Superior temporal gyrus (tissue), 1 donor: Measurements from ENCODE around the gene CA11.
"Not testable (repeated sequence)": the region's sequence is repeated elsewhere in the genome, so short reads cannot be mapped to it uniquely, and the experiment has no call there.

ENCODE experiments used
- DNase-seq: peaks from one replicate; pipeline ENCODE4 v3.0.0-alpha.2; 2016; ENCODE audit errors: extremely low spot score

The CA11 gene

DNA sequence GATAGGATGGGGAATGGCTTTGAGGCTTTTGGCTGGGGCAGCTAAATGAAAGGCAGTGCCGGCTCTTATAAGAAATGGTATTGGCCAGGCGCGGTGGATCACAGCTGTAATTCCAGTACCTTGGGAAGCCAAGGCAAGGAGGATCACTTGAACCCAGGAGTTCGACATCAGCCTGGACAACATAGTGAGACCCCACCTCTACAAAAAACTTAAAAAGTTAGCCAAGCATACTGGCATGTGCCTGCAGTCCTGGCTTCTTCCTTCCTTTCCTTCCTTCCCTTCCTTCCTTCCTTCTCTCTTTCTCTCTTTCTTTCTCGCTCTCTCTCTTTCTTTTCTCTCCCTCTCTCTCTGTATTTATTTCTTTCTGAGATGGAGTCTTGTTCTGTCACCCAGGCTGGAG is 3.1 kb downstream of the CA11 start:
- DNase-seq = no peak

DNA sequence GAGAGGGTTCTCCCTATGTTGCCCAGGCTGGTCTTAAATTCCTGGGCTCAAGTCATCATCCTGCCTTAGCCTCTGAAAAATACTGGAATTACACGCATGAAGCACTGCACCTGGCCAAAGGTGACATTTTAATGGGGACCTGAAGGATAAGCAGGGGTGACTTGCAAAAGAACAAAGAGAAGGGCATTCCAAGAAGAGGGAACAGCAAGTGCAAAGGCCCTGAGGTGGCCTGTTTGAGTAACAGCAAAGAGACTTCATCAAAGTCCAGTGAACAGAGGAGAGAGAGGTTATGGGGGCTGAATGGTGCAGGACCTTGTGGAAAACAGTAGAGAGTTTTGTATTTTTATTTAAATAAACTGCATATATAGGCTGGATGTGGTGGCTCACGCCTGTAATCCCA is 4.1 kb downstream of the CA11 start:
- DNase-seq = no peak

DNA sequence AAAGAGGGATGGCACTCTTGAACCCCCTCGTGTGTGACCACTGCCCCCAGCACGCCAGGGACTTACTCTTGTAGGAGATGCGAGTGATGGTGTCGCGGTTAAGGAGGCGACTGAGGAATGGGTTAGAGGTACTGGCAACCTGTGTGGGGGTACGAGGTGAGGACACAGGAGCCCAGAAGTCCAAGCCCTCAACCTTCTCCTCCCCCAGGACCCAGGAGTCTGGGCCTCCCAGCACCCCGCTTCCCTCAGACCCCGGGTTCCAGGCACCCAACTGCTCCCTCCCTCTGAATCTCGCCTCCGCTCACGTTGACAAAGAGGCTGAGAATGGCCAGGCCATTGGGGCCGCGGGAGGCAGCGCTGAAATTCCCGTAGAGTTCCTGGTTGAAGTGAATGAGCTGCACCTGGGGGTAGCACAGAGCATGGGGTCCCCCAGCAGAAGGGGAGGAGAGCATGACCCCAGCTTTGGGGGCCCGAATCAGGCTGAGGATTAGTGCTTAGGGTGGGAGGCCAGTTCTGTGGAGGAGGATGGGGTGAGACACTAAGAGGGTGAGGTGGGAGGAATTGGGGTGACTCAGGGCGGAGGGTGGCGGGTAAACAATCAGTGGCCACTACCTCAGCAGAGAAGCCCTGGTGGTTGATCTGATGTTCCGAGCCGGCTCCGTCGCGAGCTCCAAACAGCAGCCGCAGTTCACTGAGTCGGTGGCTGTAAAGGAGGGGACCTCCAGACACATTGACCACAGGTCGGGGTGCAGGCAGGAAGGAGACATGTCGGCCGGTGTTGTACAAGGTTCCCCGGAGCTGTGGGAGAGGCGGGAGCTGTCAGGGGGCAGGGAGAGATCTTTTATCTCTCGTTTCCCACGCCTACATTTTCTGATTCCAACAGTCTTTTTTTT is 6.3 kb downstream of the CA11 start:
- no peak for DNase-seq

GRCh38 chr19:48638831-48639381 is 7.1 kb downstream of the CA11 start:
- DNase-seq = no peak

DNA sequence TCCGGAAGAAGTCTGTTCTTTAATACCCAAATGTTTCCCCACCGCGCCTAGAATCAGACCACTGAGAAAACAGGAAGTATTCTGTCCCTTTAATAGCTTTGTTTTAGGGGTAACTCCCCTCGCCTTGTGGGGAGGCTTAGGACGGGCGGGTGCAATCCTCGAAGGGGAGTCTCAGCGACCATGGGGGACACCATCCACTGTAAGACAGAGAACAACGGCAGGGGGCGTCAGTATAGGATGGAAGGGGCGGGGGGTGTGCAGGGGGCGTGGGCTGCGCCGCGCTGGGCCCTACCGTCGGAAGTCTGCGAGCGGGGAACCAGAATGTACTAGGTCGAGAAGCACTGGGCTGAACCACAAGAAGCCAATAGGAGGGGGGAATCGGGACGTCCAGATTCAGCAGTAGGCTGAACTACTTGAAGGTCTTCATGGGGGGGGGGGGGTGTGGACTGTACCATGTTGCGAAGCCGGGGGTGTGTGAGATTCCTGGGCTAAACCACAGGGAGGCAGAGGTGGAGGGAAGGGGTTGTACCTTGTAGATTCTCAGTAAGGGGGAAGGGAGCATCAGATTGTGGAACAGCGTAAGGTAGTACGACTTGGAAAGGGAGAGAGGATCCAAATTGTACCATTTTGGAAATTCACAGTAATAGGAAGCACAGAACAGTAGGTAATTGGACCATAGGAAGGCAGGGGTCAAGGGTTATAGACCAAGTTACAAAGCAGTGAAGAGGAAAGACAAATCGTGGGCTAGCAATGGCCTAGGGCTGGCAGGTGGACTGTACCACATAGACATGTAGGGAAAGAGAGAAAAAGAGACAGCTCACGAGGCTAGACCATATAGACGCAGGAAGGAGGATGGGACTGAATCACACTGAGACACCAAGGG is 7.8 kb downstream of the CA11 start:
- DNase-seq = peak; percentile 88

- DNase-seq = peak; percentile 99
Observed at GRCh38 chr19:48637449-48637947, 8.5 kb downstream of the CA11 start.

DNA sequence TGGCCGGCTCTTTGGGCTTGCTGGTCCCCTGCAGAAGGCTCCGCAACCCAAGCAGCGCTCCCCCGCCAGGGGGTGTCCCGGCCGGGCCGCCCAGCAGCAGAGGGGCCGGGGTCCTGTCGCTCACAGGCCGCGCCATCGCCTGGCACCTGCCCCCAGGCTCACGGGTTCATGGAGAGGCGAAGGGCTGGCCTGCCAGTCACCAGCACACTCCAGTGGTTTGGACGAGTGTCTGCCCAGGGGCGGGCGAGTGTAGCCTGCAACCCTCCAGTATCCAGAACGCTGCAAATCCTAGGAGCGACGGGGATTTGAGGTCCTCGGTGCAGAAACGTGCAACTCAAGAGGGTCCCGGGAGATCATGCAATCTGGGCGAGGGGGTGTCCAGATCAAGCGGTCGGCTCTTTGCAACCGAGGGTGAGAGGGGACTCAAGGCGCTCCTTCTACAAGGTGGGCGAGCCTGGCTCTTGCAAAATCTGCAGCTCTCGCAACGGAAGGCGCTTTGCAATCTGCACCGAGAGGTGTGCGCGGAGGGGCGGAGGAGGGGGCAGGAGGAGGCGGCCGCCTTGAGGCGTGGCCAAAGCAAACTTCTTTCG is 9.0 kb downstream of the CA11 start, which contains the start of gene DBP:
Gene DBP (minus strand): TSS at position 521 of the 590 bp plus-strand sequence. CDS start 385 bp downstream, at position 136.
- no peak for DNase-seq

- DNase-seq = peak; percentile 40
Observed at GRCh38 chr19:48635966-48636858, 9.8 kb downstream of the CA11 start.

GRCh38 chr19:48635263-48635965 is 10.6 kb downstream of the CA11 start:
- peak; percentile 24 for DNase-seq

GRCh38 chr19:48634424-48635262 is 11.3 kb downstream of the CA11 start:
- peak; percentile 91 for DNase-seq

DNA sequence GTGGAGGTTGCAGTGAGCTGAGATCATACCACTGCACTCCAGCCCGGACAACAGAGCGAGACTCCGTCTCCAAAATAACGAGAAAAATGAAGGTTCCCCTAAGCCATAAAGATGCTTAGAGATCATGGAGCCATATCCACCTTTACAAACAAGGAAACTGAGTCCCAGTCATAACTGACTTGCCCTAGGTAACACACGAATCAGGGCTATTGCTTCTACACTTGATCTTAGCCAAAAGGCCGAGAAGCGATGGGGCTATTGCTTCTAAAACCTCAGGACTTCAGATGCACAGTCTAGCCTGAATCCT is 12.0 kb downstream of the CA11 start:
- no peak for DNase-seq

DNA sequence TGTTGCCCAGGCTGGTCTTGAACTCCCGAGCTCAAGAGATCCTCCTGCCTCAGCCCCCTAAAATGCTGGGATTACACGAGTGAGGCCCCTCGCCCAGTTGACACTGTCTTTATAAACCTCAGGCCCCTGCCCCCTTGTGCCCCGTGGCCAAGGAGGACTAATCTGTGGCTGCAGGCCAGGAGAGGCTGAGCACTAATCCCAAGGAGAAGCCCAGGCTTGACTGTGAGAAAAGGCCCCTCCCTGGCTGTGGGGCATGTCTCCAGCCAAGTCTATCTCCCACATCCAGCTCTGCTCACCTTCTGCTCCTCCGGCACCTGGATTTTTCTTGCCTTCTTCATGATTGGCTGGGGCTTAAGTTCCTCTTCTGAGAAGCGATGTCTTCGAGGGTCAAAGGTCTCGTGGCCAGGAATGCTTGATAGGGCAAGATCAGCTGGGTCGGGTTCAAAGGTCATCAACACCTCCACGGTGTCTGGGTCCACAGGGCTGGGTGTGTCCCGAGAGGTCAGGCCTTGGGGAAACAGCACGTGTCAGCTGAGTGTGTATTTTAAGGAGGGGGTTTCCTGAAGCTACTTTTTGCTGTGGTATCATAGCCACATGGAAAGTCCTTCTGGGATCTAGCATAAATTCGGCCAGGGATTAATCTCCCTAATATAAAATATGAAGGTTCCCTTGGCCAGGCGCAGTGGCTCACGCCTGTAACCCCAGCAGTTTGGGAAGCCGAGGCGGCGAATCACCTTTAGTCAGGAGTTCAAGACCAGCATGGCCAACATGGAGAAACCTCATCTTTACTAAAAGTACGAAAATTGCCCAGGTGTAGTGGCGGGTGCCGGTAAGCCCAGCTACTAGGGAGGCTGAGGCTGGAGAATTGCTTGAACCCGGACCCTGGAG is 12.6 kb downstream of the CA11 start:
- DNase-seq = no peak

DNA sequence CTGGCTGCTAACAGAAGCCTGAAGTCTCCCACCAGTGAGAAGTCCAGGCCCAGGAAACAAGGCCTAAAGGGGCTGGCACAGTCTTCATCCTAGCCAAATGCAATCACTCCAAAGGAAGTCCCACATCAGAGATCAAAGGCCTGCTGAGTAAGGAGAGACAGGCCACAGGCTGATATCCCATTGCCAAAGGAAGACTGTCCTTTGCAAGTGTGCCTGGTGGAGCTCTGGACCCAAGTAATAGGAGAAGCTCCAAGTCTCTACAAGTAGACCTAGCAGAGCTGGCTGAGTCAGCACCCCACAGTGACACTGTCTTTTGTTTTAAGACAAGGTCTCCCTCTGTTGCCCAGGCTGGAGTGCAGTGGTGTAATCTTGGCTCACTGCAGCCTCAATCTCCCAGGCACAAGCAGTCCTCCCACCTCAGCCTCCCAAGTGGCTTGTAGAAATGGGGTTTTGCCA is 13.3 kb downstream of the CA11 start:
- no peak for DNase-seq

DNA sequence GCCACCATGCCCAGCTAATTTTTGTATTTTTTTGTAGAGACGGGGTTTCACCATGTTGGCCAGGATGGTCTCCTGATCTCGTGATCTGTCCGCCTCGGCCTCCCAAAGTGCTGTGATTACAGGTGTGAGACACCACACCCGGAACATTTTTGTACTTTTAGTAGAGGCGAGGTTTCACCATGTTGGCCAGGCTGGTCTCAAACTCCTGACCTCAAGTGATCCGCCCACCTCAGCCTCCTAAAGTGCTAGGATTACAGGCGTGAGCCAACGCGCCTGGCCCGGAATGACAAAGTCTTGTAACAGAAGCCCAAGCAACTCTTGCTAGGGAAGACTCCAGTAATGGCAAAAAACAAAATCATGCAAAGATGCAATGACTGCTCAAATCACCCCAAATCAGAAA is 13.7 kb downstream of the CA11 start:
- not testable (repeated sequence) for DNase-seq

DNA sequence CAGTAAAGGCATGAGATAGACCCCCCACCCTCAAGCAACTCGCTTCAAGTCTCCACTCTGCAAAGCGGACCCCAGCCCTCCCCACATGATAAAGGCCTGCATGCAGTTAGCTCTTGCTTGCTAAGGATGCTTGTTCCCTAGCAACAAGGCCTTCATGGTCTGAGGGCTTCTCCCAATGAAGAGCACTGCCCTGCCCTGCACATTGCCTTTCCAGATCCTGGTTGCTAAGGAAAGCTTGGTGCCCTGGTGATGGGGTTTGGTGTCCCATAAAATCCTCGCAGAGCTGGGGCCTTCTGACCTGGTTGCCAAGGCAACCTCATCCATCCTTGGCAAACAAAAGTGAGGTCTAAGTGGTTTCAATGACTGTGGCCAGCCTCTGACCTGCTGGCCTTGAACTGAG is 14.8 kb downstream of the CA11 start:
- DNase-seq = no peak

- peak; percentile 21 for DNase-seq
Observed at GRCh38 chr19:48630296-48631063, 15.5 kb downstream of the CA11 start.

DNA sequence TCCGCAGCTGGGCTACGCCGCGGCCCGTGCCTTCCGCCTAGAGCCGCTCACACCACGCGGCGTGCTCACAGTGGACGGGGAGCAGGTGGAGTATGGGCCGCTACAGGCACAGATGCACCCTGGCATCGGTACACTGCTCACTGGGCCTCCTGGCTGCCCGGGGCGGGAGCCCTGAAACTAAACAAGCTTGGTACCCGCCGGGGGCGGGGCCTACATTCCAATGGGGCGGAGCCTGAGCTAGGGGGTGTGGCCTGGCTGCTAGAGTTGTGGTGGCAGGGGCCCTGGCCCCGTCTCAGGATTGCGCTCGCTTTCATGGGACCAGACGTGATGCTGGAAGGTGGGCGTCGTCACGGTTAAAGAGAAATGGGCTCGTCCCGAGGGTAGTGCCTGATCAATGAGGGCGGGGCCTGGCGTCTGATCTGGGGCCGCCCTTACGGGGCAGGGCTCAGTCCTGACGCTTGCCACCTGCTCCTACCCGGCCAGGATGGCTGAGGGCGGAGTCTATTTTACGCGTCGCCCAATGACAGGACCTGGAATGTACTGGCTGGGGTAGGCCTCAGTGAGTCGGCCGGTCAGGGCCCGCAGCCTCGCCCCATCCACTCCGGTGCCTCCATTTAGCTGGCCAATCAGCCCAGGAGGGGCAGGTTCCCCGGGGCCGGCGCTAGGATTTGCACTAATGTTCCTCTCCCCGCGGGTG is 16.2 kb downstream of the CA11 start:
- DNase-seq = peak; percentile 33
